Epithelial cell of proximal tubule (primary cell): ENCODE data around the gene HIVEP3. TPM values are rescaled to one million over a fixed set of nuclear protein-coding genes. Genes with fewer than 3 reads are reported as not detected.
"Not testable (repeated sequence)": the region's sequence is repeated elsewhere in the genome, so short reads cannot be mapped to it uniquely, and the experiment has no call there.

Experiments
- DNase-seq: peaks from one replicate; pipeline ENCODE4 v3.0.0-alpha.2; 2011; ENCODE audit warnings: low read depth
- H3K4me3 ChIP-seq: 2 replicates; pipeline ENCODE4 v1.5.1; 2011; ENCODE audit warnings: low read depth, mild to moderate bottlenecking, low read length
- total RNA-seq: library from RNA; depleted of rRNA; stranded (reverse); fragments of >200 nt; gene quantifications from 2 replicates; pipeline ENCODE4 v1.2.3, GENCODE V29; 2015
- TF ChIP-seq, protein P1 (sequence below): conservative IDR thresholded peaks from 2 replicates; pipeline ENCODE4 v1.5.1; 2012; ENCODE audit warnings: low read depth, mild to moderate bottlenecking, low read length

Gene HIVEP3
- total RNA-seq, 1 donor from 2014 or later: 3.9 TPM

DNA sequence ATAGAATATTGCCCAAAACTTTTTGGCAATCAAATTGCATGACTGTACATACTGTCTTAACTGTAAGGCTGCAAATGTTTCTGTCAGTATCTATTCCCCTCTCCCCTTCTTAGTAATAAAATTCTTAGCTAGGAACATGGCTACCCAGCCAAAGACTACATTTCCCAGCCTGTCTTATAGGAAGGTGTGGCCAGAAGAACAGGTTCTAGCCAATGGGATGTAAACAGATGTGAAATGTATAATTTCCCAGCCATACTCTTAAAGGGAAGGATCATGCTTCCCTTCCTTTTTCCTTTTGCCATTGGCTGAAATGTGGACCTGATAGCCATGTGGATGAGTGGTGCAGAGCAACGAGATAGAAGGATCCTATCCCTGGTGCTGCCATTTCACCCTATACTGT is 7.0 kb upstream of the HIVEP3 start:
- TF ChIP-seq, protein P1, sequence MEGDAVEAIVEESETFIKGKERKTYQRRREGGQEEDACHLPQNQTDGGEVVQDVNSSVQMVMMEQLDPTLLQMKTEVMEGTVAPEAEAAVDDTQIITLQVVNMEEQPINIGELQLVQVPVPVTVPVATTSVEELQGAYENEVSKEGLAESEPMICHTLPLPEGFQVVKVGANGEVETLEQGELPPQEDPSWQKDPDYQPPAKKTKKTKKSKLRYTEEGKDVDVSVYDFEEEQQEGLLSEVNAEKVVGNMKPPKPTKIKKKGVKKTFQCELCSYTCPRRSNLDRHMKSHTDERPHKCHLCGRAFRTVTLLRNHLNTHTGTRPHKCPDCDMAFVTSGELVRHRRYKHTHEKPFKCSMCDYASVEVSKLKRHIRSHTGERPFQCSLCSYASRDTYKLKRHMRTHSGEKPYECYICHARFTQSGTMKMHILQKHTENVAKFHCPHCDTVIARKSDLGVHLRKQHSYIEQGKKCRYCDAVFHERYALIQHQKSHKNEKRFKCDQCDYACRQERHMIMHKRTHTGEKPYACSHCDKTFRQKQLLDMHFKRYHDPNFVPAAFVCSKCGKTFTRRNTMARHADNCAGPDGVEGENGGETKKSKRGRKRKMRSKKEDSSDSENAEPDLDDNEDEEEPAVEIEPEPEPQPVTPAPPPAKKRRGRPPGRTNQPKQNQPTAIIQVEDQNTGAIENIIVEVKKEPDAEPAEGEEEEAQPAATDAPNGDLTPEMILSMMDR: no peak
- DNase-seq: no peak
- H3K4me3 ChIP-seq: no peak overlapping the region

DNA sequence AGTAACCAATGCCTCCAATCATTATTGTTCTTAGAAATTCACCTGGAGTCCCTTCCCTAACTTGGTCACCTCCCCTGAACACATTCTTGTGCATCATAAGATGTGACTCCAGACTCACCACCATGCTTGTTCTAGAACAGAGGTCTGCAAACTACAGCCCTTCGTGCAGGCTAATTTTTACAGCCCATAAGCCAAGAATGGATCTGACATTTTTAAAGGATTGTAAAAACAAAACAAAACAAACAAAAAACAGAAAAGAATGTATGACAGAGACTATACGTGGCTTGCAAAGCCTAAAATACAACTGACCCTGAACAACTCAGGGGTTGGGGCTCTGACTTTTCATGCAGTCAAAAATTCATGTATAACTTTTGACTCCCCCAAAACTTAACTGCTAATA is 6.2 kb upstream of the HIVEP3 start:
- DNase-seq: no peak
- no peak overlapping the region for H3K4me3 ChIP-seq
- TF ChIP-seq, protein P1: no peak

DNA sequence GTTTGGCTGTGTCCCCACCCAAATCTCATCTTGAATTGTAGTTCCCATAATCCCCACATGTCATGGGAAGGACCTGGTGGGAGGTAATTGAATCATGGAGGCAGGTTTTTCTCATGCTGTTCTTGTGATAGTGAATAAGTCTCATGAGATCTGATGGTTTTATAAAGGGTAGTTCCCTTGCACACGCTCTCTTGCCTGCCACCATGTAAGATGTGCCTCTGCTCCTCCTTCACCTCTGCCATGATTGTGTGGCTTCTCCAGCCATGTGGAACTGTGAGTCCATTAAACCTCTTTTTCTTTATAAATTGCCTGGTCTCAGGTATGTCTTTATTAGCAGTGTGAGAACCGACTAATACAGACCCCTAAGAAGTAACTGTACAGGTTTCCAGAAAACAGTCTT is 2.5 kb upstream of the HIVEP3 start:
- DNase-seq, H3K4me3 ChIP-seq: not testable (repeated sequence)

DNA sequence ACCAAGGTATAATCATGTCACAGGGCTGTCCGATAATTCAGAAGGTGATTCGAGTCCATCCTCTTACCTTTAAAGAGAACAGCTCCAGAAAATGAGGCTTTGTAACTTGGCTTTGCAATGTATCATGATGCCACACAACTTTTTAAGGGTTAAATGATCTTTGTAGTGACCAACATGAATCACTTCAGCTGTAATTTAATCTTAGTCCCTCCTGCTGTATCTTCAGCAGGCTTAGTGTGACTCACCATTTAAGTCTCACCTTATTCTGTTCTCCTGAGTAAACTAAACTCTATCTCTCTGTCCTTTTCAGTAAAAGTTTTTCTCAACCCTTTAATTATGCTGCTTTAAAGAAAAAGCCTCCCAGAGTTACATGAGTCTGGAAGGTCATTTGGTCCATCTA is 1.9 kb upstream of the HIVEP3 start:
- no peak overlapping the region for H3K4me3 ChIP-seq
- no peak for DNase-seq
- TF ChIP-seq, protein P1: no peak

DNA sequence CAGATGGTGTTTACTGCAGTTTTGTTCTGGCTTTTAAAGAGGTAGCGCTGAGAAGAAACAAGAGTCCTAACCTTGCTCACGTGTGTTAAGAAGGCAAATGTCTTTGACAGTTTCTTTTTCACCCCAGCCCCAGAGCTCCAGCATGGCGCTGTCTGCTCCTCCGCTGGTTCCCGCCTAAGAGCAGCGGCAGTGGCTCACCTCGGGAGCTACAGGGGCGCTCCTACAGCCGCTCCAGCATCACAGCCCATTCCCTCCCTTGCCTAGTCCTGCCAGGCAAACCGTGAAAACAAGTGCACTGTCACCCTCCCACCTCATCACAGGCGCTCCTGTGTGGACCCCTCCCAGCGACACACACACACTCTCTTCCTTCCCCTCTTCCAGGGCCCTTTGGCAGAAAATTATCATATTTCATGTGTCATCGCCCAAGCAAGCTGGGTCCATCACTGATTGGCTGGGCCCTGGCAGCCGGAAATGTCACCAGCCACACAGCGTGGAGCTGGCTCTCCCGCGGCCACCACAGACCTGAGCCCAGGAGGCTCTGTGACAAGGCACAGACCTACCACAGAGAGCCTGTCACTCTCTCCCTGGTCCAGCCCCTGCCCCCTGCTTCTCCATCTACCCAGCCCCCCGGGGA is 1.2 kb upstream of the HIVEP3 start:
- TF ChIP-seq, protein P1: no peak
- DNase-seq: no peak
- H3K4me3 ChIP-seq: peak overlapping the region; percentile 44

DNA sequence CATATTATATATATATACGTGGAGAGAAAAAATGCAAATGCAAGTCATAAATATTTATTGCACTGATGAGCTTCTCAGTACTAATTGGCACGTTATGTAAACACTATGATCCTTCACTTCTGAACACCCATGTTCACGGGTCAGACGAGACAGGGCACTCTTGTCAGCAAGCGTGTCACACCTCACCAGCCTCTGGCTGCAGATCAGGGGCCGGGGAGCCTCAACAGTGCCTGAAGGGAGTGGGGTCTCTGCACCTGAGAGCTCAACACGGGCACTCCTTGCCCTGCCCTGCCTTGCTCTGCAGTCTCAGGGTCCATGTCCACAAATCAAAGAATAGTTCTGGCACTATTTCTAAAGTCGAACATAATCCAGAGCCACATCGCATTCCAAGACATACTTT is 409 bp upstream of the HIVEP3 start:
- H3K4me3 ChIP-seq: peak overlapping the region; percentile 72
- no peak for DNase-seq
- TF ChIP-seq, protein P1: no peak

DNA sequence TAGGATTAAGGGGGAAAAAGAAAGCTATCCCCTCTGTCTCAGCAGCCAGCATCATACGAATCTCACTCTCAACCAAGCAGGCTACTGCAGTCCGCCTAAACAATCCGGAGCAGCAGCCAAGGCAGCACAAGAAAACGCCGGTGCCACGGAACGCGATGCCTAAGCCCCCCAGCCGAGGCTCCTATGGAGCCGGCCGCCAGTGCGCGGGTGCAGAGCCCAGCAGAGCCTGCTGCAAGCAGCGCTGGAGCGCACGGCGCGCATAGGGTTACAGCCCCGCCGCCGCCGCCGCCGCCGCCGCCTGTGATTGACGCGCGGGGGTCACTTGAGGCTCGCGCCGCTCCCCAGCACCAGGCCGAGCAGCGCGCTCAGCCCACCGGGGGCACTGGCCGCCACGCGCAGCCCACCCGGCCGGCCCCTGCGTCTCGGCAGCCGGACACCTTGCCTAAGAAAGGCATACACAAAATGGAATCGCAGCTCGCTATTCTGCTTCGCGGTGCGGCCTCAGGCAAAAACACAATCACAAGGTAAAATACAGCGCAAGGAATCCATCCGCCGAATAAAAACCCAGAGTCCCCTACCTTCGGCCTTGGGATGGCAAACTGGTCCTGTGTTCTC is 780 bp downstream of the HIVEP3 start:
- peak overlapping the region; percentile 72 for H3K4me3 ChIP-seq
- DNase-seq: no peak
- TF ChIP-seq, protein P1: no peak
